ENCODE measurements around the gene ACP7.
"Not testable (repeated sequence)": the region's sequence is repeated elsewhere in the genome, so short reads cannot be mapped to it uniquely, and the experiment has no call there.

Gene ACP7

DNA sequence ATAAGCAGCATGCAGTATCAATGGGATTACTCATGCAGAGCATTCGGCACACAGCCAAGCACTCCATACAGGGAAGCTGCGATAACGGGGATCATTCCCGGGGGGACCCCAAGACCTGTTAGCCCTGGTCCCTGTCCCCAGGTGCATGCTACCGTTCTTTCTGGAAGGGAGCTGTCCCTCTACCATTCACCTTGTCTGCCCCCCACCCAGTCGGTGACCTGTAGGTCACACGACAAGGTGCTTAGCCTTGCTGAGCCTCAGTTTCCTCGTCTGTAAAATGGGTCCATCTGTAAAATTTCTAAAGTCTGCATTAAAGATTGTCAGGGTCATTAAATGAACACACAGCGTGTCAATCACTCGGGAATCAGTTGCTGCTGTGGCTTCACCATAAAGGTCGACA is 6.8 kb upstream of the ACP7 start:
- DNase-seq: no peak

GRCh38 chr19:39078436-39079200 is 5.5 kb upstream of the ACP7 start:
- DNase-seq: peak in 38 of 56 donors; percentile 12 to 85 (median 48)

DNA sequence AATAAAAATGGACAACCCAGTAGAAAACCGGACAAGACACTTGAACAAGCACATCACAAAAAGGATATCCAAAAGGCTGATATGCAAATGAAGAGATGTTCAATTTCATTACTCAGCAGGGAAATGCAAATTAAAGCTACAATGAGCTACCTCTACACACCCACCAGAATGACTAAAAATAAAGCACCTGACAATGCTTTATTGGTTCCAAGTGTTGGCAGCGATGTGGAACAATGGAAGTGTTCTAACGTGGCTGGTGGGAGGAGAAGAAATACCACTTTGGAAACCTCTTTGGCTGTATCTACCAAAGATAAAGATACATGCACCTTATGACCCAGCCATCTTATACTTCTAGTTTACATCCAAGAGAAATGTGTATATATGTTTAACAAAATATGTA is 3.7 kb upstream of the ACP7 start:
- peak in 9 of 56 donors; percentile 4 to 44 (median 34) for DNase-seq

DNA sequence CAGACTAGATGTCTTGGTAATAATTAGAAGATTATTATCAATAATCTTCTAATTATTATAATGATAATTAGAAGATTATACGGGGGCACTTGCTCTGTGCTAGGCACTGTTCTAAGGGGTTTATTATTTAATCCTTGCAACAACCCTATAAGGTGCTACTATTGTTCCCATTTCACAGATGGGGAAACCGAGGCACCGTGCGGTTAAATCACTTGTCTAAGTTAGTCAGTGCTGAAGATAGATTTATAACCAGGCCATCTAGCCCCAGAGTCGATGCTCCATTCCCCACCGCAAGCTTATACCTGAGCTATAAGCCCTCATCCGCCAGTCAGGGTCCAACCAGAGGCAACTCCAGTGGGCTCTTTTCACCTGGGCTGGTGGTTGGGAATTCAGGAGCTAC is 2.0 kb upstream of the ACP7 start:
- no peak for DNase-seq

DNA sequence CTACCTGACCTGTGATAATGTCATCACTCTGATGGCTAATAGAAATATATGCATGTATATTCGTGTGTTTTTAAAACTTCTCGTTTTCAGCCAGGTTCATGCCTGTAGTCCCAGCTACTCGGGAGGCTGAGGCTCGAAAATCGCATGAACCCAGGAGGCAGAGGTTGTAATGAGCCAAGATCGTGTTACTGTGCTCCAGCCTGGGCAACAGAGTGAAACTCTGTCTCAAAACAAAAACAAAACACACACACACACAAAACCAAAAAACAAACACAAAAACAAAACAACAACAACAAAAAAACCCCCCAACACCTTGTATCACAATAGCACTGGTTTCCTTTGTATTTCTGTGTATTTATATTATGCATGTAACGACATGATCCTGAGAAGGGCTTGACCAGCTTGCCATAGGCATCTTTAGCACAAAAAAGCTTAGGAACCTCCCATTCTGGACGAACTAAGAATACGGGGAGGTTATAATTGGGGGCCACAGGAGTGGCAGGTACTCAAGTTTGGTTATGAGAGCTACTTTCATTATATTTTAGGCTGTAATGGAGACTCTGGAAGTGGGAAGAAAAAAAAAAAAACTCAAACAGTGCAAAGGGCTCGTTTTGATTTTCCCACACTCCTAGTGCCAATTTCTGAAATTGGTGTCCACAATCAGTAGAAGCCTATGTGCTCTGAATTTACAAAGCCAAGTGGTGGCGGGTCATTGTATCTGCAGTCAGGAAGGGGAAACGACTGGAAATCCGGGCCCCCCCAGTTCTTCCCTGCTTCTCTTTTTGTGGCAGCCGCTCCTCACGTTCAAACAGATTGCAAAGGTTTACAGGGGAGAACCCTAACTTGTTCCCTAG is 1.2 kb upstream of the ACP7 start:
- DNase-seq: peak in 27 of 56 donors; percentile 8 to 55 (median 25)

DNA sequence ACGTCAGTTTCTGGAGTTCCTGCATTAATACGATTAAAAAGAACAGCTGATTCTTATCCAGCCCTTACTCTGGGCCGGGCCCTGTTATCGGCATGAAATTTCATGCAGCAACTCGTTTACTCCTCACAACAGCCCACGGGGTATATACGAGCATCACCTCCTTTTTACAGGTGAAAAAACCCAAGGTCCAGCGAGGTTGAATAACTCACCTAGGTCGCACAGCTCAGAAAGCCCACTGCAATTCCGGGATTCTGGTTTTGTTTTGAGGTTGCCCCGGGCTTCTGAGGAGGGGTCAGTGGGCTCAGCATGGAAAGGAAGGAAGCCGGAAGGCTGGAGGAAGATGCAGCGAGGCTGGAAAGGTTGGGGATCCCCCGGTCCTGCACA is 577 bp upstream of the ACP7 start:
- peak in 2 of 56 donors; percentile 18 to 19 for DNase-seq

- DNase-seq: no peak
Observed at GRCh38 chr19:39084732-39085080, 538 bp downstream of the ACP7 start.

DNA sequence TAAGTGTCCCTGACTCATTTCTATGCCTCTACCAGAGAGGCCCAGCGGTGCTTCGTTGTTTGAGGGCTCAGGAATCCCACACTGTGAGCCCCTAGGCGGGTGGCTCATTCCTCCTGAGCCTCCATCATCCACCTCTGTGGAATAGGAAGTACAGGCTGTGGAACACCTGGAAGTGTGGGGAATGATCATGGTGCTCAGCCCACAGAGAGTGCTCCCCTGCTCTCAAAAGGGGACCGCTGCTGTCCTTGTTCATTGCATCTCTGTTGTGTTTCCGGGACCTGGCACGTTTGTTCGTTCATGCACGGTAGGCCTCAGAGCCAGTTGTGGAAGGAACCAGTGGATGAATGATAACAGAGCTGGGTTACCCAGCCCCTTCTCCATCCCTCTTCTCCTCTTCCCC is 1.2 kb downstream of the ACP7 start:
- DNase-seq: no peak

DNA sequence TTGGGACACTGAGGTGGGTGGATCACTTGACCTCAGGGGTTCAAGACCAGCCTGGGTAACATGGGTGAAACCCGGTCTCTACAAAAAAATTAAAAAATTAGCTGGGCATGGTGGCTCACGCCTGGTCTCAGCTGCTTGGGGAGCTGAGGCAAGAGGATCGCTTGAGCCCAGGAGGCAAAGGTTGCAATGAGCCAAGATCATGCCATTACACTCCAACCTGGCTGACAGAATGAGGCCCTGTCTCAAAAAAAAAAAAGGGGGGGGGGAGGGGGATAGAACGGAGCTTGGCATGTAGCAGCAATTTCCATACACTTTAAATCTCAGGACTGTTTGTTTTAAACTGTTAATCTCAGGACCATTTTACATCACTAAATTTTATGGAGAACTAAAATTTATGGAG is 2.2 kb downstream of the ACP7 start:
- no peak for DNase-seq

DNA sequence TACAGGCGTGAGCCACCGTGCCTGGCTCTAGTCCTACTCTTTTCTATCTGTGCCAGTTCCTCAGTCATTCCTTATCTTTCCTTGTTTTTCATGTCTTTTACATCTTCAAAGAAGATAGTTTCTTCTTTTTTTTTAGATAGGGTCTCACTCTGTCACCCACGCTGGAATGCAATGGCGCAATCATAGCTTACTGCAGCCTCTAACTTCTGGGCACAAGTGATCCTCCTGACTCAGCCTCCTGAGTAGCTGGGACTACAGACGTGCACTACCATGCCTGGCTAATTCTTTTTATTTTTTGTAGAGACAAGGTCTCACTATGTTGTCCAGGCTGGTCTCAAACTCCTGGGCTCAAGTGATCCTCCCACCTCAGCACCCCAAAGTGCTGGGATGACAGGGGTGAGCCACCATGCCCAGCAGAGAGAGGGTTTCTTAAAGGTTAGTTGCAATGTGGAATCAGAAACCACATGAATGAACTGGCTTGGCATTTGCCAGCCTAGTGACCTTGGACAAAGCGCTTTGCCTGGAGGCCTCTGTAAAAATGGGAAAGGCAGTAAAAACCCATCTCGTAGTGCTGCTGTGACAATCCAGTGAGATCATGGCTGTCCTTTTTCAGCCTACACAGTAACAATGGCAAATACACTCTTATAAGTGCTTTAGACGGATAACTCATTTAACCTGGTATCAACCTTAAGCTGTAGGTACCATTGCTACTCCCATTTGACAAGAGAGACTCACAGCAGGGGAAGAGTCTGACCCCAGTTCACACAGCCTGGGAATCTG is 3.9 kb downstream of the ACP7 start:
- no peak for DNase-seq

DNA sequence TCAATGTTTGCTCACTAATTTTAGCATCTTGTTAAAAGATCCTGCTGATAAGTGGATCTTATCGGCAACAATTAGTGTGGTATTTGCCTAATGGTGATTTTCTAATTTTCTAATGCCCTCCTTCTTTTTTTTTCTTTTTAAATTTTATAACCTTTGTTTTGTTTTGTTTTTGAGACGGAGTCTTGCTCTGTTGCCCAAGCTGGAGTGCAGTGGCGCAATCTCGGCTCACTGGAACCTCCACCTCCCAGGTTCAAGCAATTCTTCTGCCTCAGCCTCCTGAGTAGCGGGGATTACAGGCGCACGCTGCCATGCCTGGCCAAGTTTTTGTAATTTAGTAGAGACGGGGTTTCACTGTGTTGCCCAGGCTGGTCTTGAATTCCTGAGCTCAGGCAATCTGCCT is 5.8 kb downstream of the ACP7 start:
- DNase-seq: not testable (repeated sequence)

DNA sequence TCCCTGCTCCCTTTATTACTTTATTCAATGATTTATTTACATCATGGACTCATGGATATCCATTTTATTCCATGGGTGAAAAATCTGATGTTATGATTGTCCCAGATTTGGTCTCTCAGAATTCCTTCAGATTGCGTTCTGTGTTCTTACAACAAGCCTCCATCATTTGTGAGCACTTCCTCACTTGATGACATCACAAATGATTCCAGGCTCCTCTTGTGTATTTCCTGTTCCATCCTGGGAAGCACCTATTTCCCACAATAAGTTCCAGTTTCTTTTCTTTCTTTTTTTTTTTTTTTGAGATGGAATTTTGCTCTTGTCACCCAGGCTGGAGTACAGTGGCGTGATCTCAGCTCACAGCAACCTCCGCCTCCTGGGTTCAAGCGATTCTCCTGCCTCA is 6.7 kb downstream of the ACP7 start:
- no peak for DNase-seq

- not testable (repeated sequence) for DNase-seq
Observed at GRCh38 chr19:39095799-39096540, 11.8 kb downstream of the ACP7 start.

GRCh38 chr19:39097299-39097698 is 13.1 kb downstream of the ACP7 start:
- DNase-seq: no peak

GRCh38 chr19:39097721-39098120 is 13.6 kb downstream of the ACP7 start:
- DNase-seq: no peak

GRCh38 chr19:39098365-39099269 is 14.4 kb downstream of the ACP7 start:
- no peak for DNase-seq

DNA sequence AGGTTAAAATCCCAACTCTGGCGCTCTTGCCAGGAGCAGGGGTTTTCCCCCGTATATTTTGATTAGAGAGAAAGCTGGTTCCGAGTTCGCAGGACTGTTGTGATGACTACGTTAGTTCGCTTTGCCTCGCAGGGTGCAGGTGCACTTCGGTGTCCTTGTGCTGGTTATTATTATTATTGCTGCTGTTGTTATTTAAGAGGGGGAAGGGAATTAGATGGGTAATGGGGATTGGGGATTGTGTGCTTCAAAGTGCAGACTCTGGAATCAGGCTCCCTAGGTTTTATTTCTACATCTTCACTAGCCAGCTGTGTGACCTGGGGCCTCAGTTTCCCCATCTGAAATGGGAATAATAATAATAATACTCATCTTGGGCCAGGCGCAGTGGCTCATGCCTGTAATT is 15.2 kb downstream of the ACP7 start:
- no peak for DNase-seq

DNA sequence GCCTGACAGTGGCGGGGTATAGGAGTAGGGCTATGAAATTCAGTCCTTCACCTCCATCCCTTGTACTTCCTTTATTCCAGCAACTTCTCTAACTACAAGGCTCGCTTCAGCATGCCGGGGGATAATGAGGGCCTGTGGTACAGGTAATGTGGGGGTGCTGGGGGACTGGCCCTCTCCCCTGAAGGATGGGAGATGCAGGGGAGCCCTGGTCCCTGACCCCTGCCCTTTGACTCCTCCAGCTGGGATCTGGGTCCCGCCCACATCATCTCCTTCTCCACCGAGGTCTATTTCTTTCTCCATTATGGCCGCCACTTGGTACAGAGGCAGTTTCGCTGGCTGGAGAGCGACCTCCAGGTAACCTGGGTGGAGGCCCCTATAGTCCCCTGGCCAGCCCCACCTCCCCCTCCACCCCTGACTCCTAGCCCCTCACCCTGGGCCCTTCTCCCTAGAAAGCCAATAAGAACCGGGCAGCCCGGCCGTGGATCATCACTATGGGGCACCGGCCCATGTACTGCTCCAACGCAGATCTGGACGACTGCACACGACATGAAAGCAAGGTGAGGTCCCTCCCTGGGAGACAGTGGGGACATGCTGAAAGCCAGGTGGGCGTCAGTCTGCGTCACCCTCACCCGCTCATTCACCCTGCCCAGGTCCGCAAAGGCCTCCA is 16.5 kb downstream of the ACP7 start:
- no peak for DNase-seq

DNA sequence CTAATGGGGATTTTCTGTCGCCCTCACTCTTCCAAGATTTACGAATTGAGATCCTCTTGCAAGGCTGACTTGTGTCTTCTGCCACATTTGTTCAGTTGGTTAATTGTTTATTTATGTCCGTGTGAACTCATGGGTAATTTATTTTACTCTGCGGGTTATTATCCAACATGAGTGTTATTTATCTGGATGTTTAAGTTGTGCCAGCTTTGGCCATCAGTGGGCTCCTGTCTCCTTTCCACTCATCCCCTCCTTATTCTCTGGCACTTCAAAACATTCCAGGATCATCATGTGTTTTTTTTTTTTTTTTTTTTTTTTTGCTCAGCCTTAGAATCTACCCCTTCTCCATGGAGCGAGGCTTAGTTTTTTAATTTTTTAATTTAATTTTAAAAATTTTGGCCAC is 19.0 kb downstream of the ACP7 start:
- DNase-seq: no peak

DNA sequence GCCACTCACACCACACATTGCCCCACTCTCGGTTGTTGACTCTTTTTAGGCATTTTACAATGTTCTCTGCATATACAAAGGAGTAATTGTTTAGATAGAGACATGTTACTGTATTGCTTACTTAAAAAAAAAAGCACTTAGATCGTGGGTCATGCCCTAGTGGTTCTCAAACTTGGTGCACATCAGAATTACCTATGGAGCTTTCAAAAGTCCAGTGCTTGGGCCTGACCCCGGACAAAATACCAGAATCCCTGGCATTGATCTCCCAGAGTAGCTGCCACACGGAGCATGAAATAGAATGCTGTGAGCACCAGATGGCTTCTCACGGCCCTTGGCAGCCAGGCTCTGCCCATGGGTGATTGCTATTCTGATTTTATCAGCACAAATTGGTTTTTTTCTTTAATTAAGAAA is 20.0 kb downstream of the ACP7 start:
- DNase-seq: peak in 16 of 56 donors; percentile 10 to 31 (median 20)

Measured in nucleus accumbens (tissue), 56 donors.